GM13976 (cell line): ENCODE results near the gene DBT.
"Not testable (repeated sequence)": the region's sequence is repeated elsewhere in the genome, so short reads cannot be mapped to it uniquely, and the experiment has no call there.

Experiments
- DNase-seq: peaks from one replicate; pipeline ENCODE4 v3.0.0; 2012; ENCODE audit warnings: low spot score
- CTCF ChIP-seq: IDR thresholded peaks from 2 replicates; pipeline ENCODE4 v1.5.1; 2012; ENCODE audit warnings: borderline replicate concordance, mild to moderate bottlenecking; ENCODE audit not compliant: insufficient read depth; ENCODE audit errors: extremely low read depth, missing control alignments, control extremely low read depth
- in situ Hi-C: fragments of 300-500 bp; cut with MboI; formaldehyde crosslinking; loops from one replicate; pipeline ENCODE4 v1.12.0; 2022; ENCODE audit warnings: low sequenced_read_pairs, mixed read lengths, inconsistent platforms; ENCODE audit not compliant: unreplicated experiment

The DBT gene

GRCh38 chr1:100266741-100267140 lies 17.1 kb upstream of the DBT start:
- DNase-seq, result no peak
- in situ Hi-C loops, result no loop called here
- TF ChIP-seq CTCF, result no peak

- no peak for TF ChIP-seq CTCF
- DNase-seq, result peak; percentile 94
- in situ Hi-C loops, result no loop called here
Measured at GRCh38 chr1:100265931-100266740, 16.5 kb upstream of the DBT start, which contains the start of gene RTCA. Gene RTCA, plus strand, starts transcription at chr1:100266216. Its CDS starts 160 bp downstream, at chr1:100266376.

GRCh38 chr1:100265562-100265930 lies 15.9 kb upstream of the DBT start:
- in situ Hi-C loops, result no loop called here
- TF ChIP-seq CTCF, result no peak
- no peak for DNase-seq

GRCh38 chr1:100264081-100264480 lies 14.4 kb upstream of the DBT start:
- DNase-seq, in situ Hi-C loops: not testable (repeated sequence)

- in situ Hi-C loops, result no loop called here
- DNase-seq, result no peak
- TF ChIP-seq CTCF, result no peak
Measured at GRCh38 chr1:100261686-100262085, 12.1 kb upstream of the DBT start.

GRCh38 chr1:100258427-100258826 lies 8.8 kb upstream of the DBT start:
- in situ Hi-C loops, DNase-seq: not testable (repeated sequence)

GRCh38 chr1:100256273-100256672 lies 6.6 kb upstream of the DBT start:
- in situ Hi-C loops, DNase-seq: not testable (repeated sequence)

- in situ Hi-C loops, result no loop called here
- no peak for TF ChIP-seq CTCF
- no peak for DNase-seq
Measured at GRCh38 chr1:100253552-100253951, 3.9 kb upstream of the DBT start.
